Osteoblast (primary cell): Measurements from ENCODE around the gene ECEL1. TPM values are rescaled to one million over a fixed set of nuclear protein-coding genes. Genes with fewer than 3 reads are reported as not detected.

ENCODE experiments used
- DNase-seq: peaks from one replicate; pipeline ENCODE4 v3.0.0; 2011; ENCODE audit warnings: low spot score, mixed read lengths; ENCODE audit not compliant: insufficient read length; ENCODE audit errors: missing footprints
- H2AFZ ChIP-seq: 2 replicates; pipeline ENCODE4 v1.6.0; 2011; ENCODE audit warnings: mild to moderate bottlenecking, low read length
- H3K27ac ChIP-seq: 2 replicates; pipeline ENCODE4 v1.5.1; 2011; ENCODE audit warnings: mild to moderate bottlenecking, low read depth, low read length, moderate library complexity
- H3K27me3 ChIP-seq: 2 replicates; pipeline ENCODE4 v1.6.0; 2012; ENCODE audit warnings: mild to moderate bottlenecking, control low read depth, inconsistent platforms, low read length, moderate library complexity; ENCODE audit not compliant: insufficient read depth
- H3K36me3 ChIP-seq: 2 replicates; pipeline ENCODE4 v1.5.1; 2011; ENCODE audit warnings: mild to moderate bottlenecking, low read length, control low read depth, moderate library complexity; ENCODE audit not compliant: insufficient read depth
- H3K4me1 ChIP-seq: 2 replicates; pipeline ENCODE4 v1.5.1; 2011; ENCODE audit warnings: mild to moderate bottlenecking, low read length, control low read depth, moderate library complexity; ENCODE audit not compliant: insufficient read depth
- H3K4me2 ChIP-seq: 2 replicates; pipeline ENCODE4 v1.6.0; 2011; ENCODE audit warnings: mild to moderate bottlenecking, low read length; ENCODE audit not compliant: insufficient read depth
- H3K4me3 ChIP-seq: fragments of 200-600 bp; sonication (generic); 3 replicates; pipeline ENCODE4 v1.5.1; 2012; ENCODE audit warnings: mild to moderate bottlenecking, low read length, inconsistent platforms; ENCODE audit not compliant: insufficient read depth
- H3K79me2 ChIP-seq: 2 replicates; pipeline ENCODE4 v1.6.0; 2012; ENCODE audit warnings: mild to moderate bottlenecking, low read length, control low read depth, inconsistent platforms; ENCODE audit not compliant: insufficient read depth
- H3K9me3 ChIP-seq: 2 replicates; pipeline ENCODE4 v1.5.1; 2011; ENCODE audit warnings: low read depth, low read length, control low read depth
- H4K20me1 ChIP-seq: 2 replicates; pipeline ENCODE4 v1.6.0; 2012; ENCODE audit warnings: mild to moderate bottlenecking, low read length, control low read depth; ENCODE audit not compliant: insufficient read depth
- total RNA-seq: library from RNA; depleted of rRNA; stranded (reverse); fragments of >200 nt; gene quantifications from 2 replicates; pipeline ENCODE4 v1.2.3, GENCODE V29; 2012
- TF ChIP-seq, protein P1 (sequence below): IDR thresholded peaks from 2 replicates; pipeline ENCODE4 v1.5.1; 2011; ENCODE audit warnings: mild to moderate bottlenecking, low read depth, low read length, moderate library complexity; ENCODE audit errors: extremely low read depth

ECEL1 gene
- total RNA-seq, 1 donor: not detected

DNA sequence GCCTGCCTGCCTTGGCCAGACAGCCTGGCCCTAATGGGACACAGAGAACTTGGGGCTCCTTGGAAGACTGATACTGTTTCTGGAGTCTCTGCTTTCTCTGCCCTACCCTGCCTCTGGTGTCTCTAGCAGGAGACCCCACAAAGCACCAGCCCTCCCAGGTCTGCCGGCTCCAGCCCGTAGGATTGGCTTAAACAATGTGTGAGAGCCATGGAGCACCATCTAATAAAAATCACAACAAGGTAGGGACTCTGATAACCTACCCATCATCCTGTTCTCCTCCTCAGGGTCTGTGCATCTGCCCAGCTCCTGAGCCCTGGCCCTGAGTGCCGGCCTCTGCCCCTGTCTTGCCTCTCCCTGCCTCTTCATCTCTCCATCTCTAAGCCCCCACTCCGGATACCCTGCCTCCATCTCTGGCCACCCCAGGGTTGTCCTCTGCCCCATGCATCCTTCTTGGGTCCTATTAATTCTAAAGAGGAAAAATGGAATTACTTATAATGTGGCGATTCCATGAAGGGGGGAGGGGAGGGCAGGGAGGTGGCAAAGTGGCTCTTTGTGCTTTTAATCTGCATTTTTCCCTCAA is 1.2 kb upstream of the ECEL1 start:
- H3K27me3 ChIP-seq: peaks cover 42% of the 10 kb centered on the region
- no peaks in the 10 kb centered on the region for H3K4me1 ChIP-seq
- H3K9me3 ChIP-seq: no peaks in the 10 kb centered on the region
- no peaks in the 10 kb centered on the region for H3K36me3 ChIP-seq
- H3K27ac ChIP-seq: no peak overlapping the region
- no peak overlapping the region for H2AFZ ChIP-seq
- H3K79me2 ChIP-seq: no peaks in the 10 kb centered on the region
- H4K20me1 ChIP-seq: peaks cover 4% of the 10 kb centered on the region
- peak; percentile 66 for DNase-seq
- TF ChIP-seq, protein P1, sequence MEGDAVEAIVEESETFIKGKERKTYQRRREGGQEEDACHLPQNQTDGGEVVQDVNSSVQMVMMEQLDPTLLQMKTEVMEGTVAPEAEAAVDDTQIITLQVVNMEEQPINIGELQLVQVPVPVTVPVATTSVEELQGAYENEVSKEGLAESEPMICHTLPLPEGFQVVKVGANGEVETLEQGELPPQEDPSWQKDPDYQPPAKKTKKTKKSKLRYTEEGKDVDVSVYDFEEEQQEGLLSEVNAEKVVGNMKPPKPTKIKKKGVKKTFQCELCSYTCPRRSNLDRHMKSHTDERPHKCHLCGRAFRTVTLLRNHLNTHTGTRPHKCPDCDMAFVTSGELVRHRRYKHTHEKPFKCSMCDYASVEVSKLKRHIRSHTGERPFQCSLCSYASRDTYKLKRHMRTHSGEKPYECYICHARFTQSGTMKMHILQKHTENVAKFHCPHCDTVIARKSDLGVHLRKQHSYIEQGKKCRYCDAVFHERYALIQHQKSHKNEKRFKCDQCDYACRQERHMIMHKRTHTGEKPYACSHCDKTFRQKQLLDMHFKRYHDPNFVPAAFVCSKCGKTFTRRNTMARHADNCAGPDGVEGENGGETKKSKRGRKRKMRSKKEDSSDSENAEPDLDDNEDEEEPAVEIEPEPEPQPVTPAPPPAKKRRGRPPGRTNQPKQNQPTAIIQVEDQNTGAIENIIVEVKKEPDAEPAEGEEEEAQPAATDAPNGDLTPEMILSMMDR: no peak
- H3K4me3 ChIP-seq: no peak overlapping the region
- H3K4me2 ChIP-seq: no peak overlapping the region

DNA sequence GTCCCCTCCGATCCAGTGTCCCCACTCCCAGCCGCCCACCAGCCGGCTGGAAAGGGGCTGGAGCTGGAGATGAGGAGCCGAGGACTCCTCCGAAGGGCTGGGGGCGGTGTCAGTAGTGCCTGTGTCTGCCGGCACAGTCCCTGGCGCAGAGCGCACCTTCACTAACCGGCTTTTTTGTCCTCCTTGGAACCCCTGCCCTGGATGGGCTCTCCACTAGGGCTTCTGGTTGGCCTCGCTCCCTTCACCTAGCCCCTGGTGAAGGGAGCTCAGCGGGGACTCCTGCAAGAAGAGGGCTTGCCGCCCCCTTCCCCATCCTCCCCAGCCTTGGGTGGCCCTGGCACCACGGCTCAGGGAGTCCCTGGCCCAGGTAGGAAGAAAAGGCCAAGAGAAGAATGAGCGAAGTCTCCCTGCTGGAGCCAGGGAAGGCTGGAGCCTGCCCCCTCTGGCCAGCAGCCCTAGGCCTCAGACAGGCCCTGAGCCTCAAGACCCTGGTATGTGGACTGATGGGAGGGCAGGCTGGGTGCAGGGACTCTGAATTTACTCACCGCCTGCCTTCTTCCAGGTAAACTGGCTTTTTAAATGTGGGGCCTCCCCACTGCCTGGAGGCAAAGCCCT is 570 bp upstream of the ECEL1 start:
- no peak overlapping the region for H3K27ac ChIP-seq
- H3K4me2 ChIP-seq: no peak overlapping the region
- no peaks in the 10 kb centered on the region for H3K4me1 ChIP-seq
- peak; percentile 85 for DNase-seq
- no peak overlapping the region for H3K4me3 ChIP-seq
- no peaks in the 10 kb centered on the region for H3K36me3 ChIP-seq
- TF ChIP-seq, protein P1: no peak
- H3K79me2 ChIP-seq: no peaks in the 10 kb centered on the region
- H2AFZ ChIP-seq: no peak overlapping the region
- H4K20me1 ChIP-seq: peaks cover 4% of the 10 kb centered on the region
- H3K9me3 ChIP-seq: no peaks in the 10 kb centered on the region
- H3K27me3 ChIP-seq: peaks cover 42% of the 10 kb centered on the region

DNA sequence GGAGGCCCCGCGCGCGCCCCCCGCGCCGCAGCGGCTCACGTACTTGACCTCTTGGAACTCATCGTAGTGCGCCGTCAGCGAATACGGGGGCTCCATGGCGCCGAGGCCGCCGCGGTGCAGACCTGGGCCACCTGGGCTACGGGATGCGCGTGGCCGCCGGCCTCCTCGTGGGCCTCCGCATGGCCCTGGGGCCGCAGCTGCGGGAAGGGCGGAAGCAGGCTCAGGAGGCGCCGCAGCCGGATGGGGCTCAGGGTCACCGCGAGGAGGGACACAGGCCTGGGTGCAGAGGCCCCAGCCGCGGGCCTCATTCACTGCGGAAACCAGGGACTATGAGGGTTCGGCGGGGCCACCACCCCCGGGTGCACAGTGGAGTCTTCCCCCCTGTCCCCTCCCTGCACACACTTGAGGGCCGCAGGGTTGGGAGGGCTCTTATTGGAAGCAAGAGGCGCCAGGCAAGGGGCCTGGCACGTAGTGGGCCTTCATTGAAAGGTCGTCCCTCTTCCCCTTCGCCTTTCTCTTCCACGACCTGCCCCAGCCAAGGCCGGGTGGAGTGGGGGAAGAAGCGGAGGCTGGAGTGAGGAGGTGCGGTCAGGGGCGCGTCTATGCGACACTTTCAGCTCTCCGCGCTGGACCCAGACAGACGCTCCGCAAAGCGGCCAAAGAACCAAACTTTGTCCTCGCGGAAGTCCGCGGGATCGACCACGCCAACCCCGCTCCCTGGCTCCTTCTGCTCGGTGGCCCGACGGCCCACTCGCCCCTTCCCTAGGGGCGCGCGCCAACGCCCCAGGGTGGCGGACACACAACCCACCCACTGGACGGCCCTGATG is 863 bp downstream of the ECEL1 start:
- peak; percentile 81 for DNase-seq
- H3K27ac ChIP-seq: no peak overlapping the region
- H3K79me2 ChIP-seq: no peaks in the 10 kb centered on the region
- no peaks in the 10 kb centered on the region for H3K4me1 ChIP-seq
- H3K9me3 ChIP-seq: no peaks in the 10 kb centered on the region
- H2AFZ ChIP-seq: no peak overlapping the region
- TF ChIP-seq, protein P1: no peak
- peaks cover 42% of the 10 kb centered on the region for H3K27me3 ChIP-seq
- H3K4me2 ChIP-seq: no peak overlapping the region
- H3K36me3 ChIP-seq: no peaks in the 10 kb centered on the region
- H3K4me3 ChIP-seq: no peak overlapping the region
- peaks cover 4% of the 10 kb centered on the region for H4K20me1 ChIP-seq
